WTC11 (cell line): Measurements from ENCODE around the gene TFF3. TPM values are rescaled to one million over a fixed set of nuclear protein-coding genes. Genes with fewer than 3 reads are reported as not detected.
A peak's percentile ranks its signal among the peaks of the same experiment; 100 is the strongest.

Experiments used
- ATAC-seq: fragments of 200-7000 bp; cut with Tn5 transposase; 2 replicates; pipeline ENCODE4 v1.10.0; 2021; ENCODE audit warnings: mild to moderate bottlenecking, moderate library complexity
- CTCF ChIA-PET: fragments of 300-600 bp; sonication (Branson Sonifier 250); formaldehyde crosslinking; loops from one replicate; lab custom pipeline; 2021; ENCODE audit warnings: antibody characterized with exemption; lab: Charles Lee
- POLR2A ChIA-PET: fragments of 350-600 bp; sonication (Branson Sonifier 250); formaldehyde crosslinking; loops from one replicate; lab custom pipeline; 2021; ENCODE audit warnings: antibody characterized with exemption; lab: Charles Lee
- DNase-seq: peaks from one replicate; pipeline ENCODE4 v3.0.0; 2021; ENCODE audit warnings: low spot score
- H3K27ac Mint-ChIP-seq: 2 replicates; pipeline ENCODE4 v1.8.0; 2021; ENCODE audit warnings: mixed read lengths
- H3K27me3 Mint-ChIP-seq: 2 replicates; pipeline ENCODE4 v1.8.0; 2021; ENCODE audit warnings: low read depth, mild to moderate bottlenecking, moderate library complexity, mixed read lengths
- H3K36me3 Mint-ChIP-seq: 2 replicates; pipeline ENCODE4 v1.8.0; 2021; ENCODE audit warnings: mixed read lengths
- H3K4me1 Mint-ChIP-seq: 2 replicates; pipeline ENCODE4 v1.8.0; 2022; ENCODE audit warnings: mixed read lengths
- H3K4me3 Mint-ChIP-seq: 2 replicates; pipeline ENCODE4 v1.8.0; 2021; ENCODE audit warnings: mild to moderate bottlenecking, moderate library complexity, mixed read lengths
- H3K9me3 Mint-ChIP-seq: 2 replicates; pipeline ENCODE4 v1.8.0; 2021; ENCODE audit warnings: mixed read lengths
- ATF1 ChIP-seq: sonication (generic); formaldehyde crosslinking; IDR thresholded peaks from 2 replicates; pipeline ENCODE4 v1.8.1; 2023; ENCODE audit warnings: mild to moderate bottlenecking, moderate library complexity, missing genetic modification reagents
- CREM ChIP-seq: sonication (generic); formaldehyde crosslinking; IDR thresholded peaks from 2 replicates; pipeline ENCODE4 v1.8.1; 2022; ENCODE audit warnings: mild to moderate bottlenecking, missing genetic modification reagents, moderate library complexity
- E2F5 ChIP-seq: sonication (generic); formaldehyde crosslinking; IDR thresholded peaks from 2 replicates; pipeline ENCODE4 v1.8.1; 2022; ENCODE audit warnings: mild to moderate bottlenecking, moderate library complexity, missing genetic modification reagents
- ERG ChIP-seq: fragments of 250-450 bp; sonication (Bioruptor Pico); IDR thresholded peaks from 2 replicates; pipeline ENCODE4 v1.8.0; 2021; ENCODE audit warnings: mild to moderate bottlenecking
- ESRRA ChIP-seq: sonication (generic); formaldehyde crosslinking; IDR thresholded peaks from 2 replicates; pipeline ENCODE4 v1.8.1; 2022; ENCODE audit warnings: mild to moderate bottlenecking, missing genetic modification reagents, borderline replicate concordance
- FOXP1 ChIP-seq: sonication (generic); formaldehyde crosslinking; IDR thresholded peaks from 2 replicates; pipeline ENCODE4 v1.8.0; 2022; ENCODE audit warnings: missing genetic modification reagents, mild to moderate bottlenecking, moderate library complexity, borderline replicate concordance
- FOXP4 ChIP-seq: sonication (generic); formaldehyde crosslinking; IDR thresholded peaks from 2 replicates; pipeline ENCODE4 v1.8.0; 2022; ENCODE audit warnings: mild to moderate bottlenecking, missing genetic modification reagents
- GABPB1 ChIP-seq: sonication (generic); formaldehyde crosslinking; IDR thresholded peaks from 2 replicates; pipeline ENCODE4 v1.8.1; 2023; ENCODE audit warnings: mild to moderate bottlenecking, missing genetic modification reagents
- GRHL2 ChIP-seq: fragments of 250-450 bp; sonication (Bioruptor Pico); IDR thresholded peaks from 2 replicates; pipeline ENCODE4 v1.8.0; 2022; ENCODE audit warnings: mild to moderate bottlenecking, moderate library complexity; ENCODE audit not compliant: insufficient replicate concordance, severe bottlenecking
- GTF2I ChIP-seq: fragments of 250-450 bp; sonication (Bioruptor Pico); conservative IDR thresholded peaks from 2 replicates; pipeline ENCODE4 v1.4.0; 2021; ENCODE audit warnings: mild to moderate bottlenecking
- IRF2 ChIP-seq: sonication (generic); formaldehyde crosslinking; IDR thresholded peaks from 2 replicates; pipeline ENCODE4 v1.8.0; 2022; ENCODE audit warnings: low read depth, missing genetic modification reagents, borderline replicate concordance
- JUN ChIP-seq: sonication (generic); formaldehyde crosslinking; IDR thresholded peaks from 2 replicates; pipeline ENCODE4 v1.8.0; 2023; ENCODE audit warnings: mild to moderate bottlenecking, missing genetic modification reagents
- KAT7 ChIP-seq: sonication (generic); formaldehyde crosslinking; IDR thresholded peaks from 2 replicates; pipeline ENCODE4 v1.8.1; 2023; ENCODE audit warnings: missing genetic modification reagents, mild to moderate bottlenecking, borderline replicate concordance
- OVOL2 ChIP-seq: fragments of 250-450 bp; sonication (Bioruptor Pico); IDR thresholded peaks from 2 replicates; pipeline ENCODE4 v1.9.0; 2021; ENCODE audit warnings: mild to moderate bottlenecking, borderline replicate concordance
- PREB ChIP-seq: sonication (generic); formaldehyde crosslinking; IDR thresholded peaks from 2 replicates; pipeline ENCODE4 v1.8.1; 2022; ENCODE audit warnings: mild to moderate bottlenecking, missing genetic modification reagents, moderate library complexity, borderline replicate concordance
- PRRX2 ChIP-seq: fragments of 250-450 bp; sonication (Bioruptor Pico); IDR thresholded peaks from 2 replicates; pipeline ENCODE4 v1.8.0; 2021; ENCODE audit warnings: mild to moderate bottlenecking
- RORB ChIP-seq: fragments of 250-450 bp; sonication (Bioruptor Pico); IDR thresholded peaks from 2 replicates; pipeline ENCODE4 v1.9.0; 2021; ENCODE audit warnings: mild to moderate bottlenecking
- SMAD4 ChIP-seq: sonication (generic); formaldehyde crosslinking; IDR thresholded peaks from 2 replicates; pipeline ENCODE4 v1.8.0; 2022; ENCODE audit warnings: mild to moderate bottlenecking, missing genetic modification reagents
- TEAD4 ChIP-seq: sonication (generic); formaldehyde crosslinking; IDR thresholded peaks from 2 replicates; pipeline ENCODE4 v1.8.0; 2022; ENCODE audit warnings: mild to moderate bottlenecking, missing genetic modification reagents
- USF1 ChIP-seq: sonication (generic); formaldehyde crosslinking; IDR thresholded peaks from 2 replicates; pipeline ENCODE4 v1.8.0; 2022; ENCODE audit warnings: mild to moderate bottlenecking, missing genetic modification reagents
- USF2 ChIP-seq: sonication (generic); formaldehyde crosslinking; IDR thresholded peaks from 2 replicates; pipeline ENCODE4 v1.8.1; 2023; ENCODE audit warnings: mild to moderate bottlenecking, missing genetic modification reagents, moderate library complexity
- ZNF121 ChIP-seq: sonication (generic); formaldehyde crosslinking; IDR thresholded peaks from 2 replicates; pipeline ENCODE4 v1.8.0; 2023; ENCODE audit warnings: missing genetic modification reagents
- ZNF138 ChIP-seq: sonication (generic); formaldehyde crosslinking; conservative IDR thresholded peaks from 2 replicates; pipeline ENCODE4 v1.8.1; 2022; ENCODE audit warnings: mild to moderate bottlenecking, moderate library complexity, missing genetic modification reagents
- ZNF263 ChIP-seq: sonication (generic); formaldehyde crosslinking; IDR thresholded peaks from 2 replicates; pipeline ENCODE4 v1.8.1; 2022; ENCODE audit warnings: low read depth, mild to moderate bottlenecking, moderate library complexity, missing genetic modification reagents
- ZSCAN18 ChIP-seq: fragments of 250-450 bp; sonication (Bioruptor Pico); IDR thresholded peaks from 2 replicates; pipeline ENCODE4 v2.1.2; 2022; ENCODE audit warnings: mild to moderate bottlenecking, moderate library complexity
- total RNA-seq: library from RNA; stranded (reverse); gene quantifications from 3 replicates; pipeline ENCODE4 v1.2.3, GENCODE V29; 2021

TFF3 gene
- total RNA-seq, 1 experiment from 2014 or later = 4.2 TPM

- H3K4me1 Mint-ChIP-seq = peaks cover 38% of the 10 kb centered on the region
- H3K27ac Mint-ChIP-seq = 0 out of 2 replicates have a peak overlapping the region, but pooled peaks have one; percentile 41
- H3K4me3 Mint-ChIP-seq = no peak overlapping the region
- no peak for ATAC-seq
- H3K9me3 Mint-ChIP-seq = peaks cover 9% of the 10 kb centered on the region
- CTCF ChIA-PET = interaction anchor here (4.7 kb wide), 1 partner anchor 11 kb away, joined by 34 read pairs; no protein-coding TSS in a partner anchor
- peaks cover 9% of the 10 kb centered on the region for H3K36me3 Mint-ChIP-seq
- no peaks in the 10 kb centered on the region; the same call in 1 of the 2 replicates for H3K27me3 Mint-ChIP-seq
- TF ChIP-seq CREM (CRISPR knock-in tag) (no peak), GRHL2 (CRISPR knock-in tag) (no peak), ZNF121 (CRISPR knock-in tag) (no peak), ZNF263 (CRISPR knock-in tag) (no peak), FOXP1 (CRISPR knock-in tag) (no peak), USF1 (CRISPR knock-in tag) (no peak), OVOL2 (CRISPR knock-in tag) (no peak), USF2 (CRISPR knock-in tag) (no peak), E2F5 (no peak), IRF2 (no peak), FOXP4 (CRISPR knock-in tag) (no peak), PREB (no peak), ZNF138 (CRISPR knock-in tag) (no peak), GTF2I (no peak)
- TF ChIP-seq, all 79 proteins: peak for 0
- POLR2A ChIA-PET = no interaction called here
- DNase-seq = no peak
These were observed 5.6 kb upstream of the TFF3 start for GRCh38 chr21:42320791-42321190.

- DNase-seq (no peak), ATAC-seq (no peak)
- ChIA-PET CTCF (interaction anchor here (4.7 to 11.5 kb wide), 2 partner anchors 10 to 17 kb away, joined by 34 to 165 read pairs; no protein-coding TSS in a partner anchor), POLR2A (no interaction called here)
- Mint-ChIP-seq H3K27me3 (no peaks in the 10 kb centered on the region; the same call in 1 of the 2 replicates), H3K9me3 (peaks cover 2% of the 10 kb centered on the region; the same call in 1 of the 2 replicates), H3K4me3 (no peak overlapping the region), H3K27ac (no peak overlapping the region), H3K4me1 (peaks cover 44% of the 10 kb centered on the region), H3K36me3 (peaks cover under 1% of the 10 kb centered on the region; the same call in 1 of the 2 replicates)
- TF ChIP-seq JUN (CRISPR knock-in tag) = no peak
- no peak for TF ChIP-seq CREM (CRISPR knock-in tag)
- TF ChIP-seq TEAD4 (CRISPR knock-in tag) = no peak
- no peak for TF ChIP-seq ZSCAN18 (CRISPR knock-in tag)
- TF ChIP-seq PRRX2 = no peak
- TF ChIP-seq ZNF121 (CRISPR knock-in tag) = no peak
- no peak for TF ChIP-seq RORB
- no peak for TF ChIP-seq ERG (CRISPR knock-in tag)
- TF ChIP-seq GTF2I = no peak
- no peak for TF ChIP-seq GABPB1
- TF ChIP-seq SMAD4 (CRISPR knock-in tag) = no peak
- no peak for TF ChIP-seq ATF1 (CRISPR knock-in tag)
- no peak for TF ChIP-seq ESRRA (CRISPR knock-in tag)
- no peak for TF ChIP-seq KAT7 (CRISPR knock-in tag)
These were observed 4.8 kb upstream of the TFF3 start for GRCh38 chr21:42319851-42320572.
